ENCODE measurements around the gene POMT2.

- TF ChIP-seq CTCF (conservative IDR thresholded peaks at IDR 0.05 in 1 of 2, IDR thresholded peaks at IDR 0.05 in 1 of 2; ENCODE audit: low read depth in 1 of 2, low read length in 2 of 2) (no peak), EZH2 (IDR thresholded peaks at IDR 0.05; ENCODE audit: low read length, missing control alignments) (no peak)
These were observed 62.1 kb downstream of the POMT2 start for GRCh38 chr14:77258566-77258965.
